IPS DF 4.7 (cell line): ENCODE data around the gene PLAAT4.
"Not testable (repeated sequence)": the region's sequence is repeated elsewhere in the genome, so short reads cannot be mapped to it uniquely, and the experiment has no call there.

Experiments used
- DNase-seq: peaks from one replicate; pipeline ENCODE4 v3.0.0-alpha.2; 2013; ENCODE audit warnings: low spot score; ENCODE audit errors: extremely low read depth

PLAAT4 gene

GRCh38 chr11:63510360-63511047 lies 26.1 kb upstream of the PLAAT4 start:
- no peak for DNase-seq

- DNase-seq = no peak
Observed at GRCh38 chr11:63511048-63511748, 25.4 kb upstream of the PLAAT4 start.

GRCh38 chr11:63512816-63513215 lies 23.8 kb upstream of the PLAAT4 start:
- no peak for DNase-seq

GRCh38 chr11:63516109-63516508 lies 20.5 kb upstream of the PLAAT4 start:
- no peak for DNase-seq

- no peak for DNase-seq
Observed at GRCh38 chr11:63517156-63517555, 19.5 kb upstream of the PLAAT4 start.

GRCh38 chr11:63518548-63518947 lies 18.1 kb upstream of the PLAAT4 start:
- no peak for DNase-seq

GRCh38 chr11:63520606-63521170 lies 15.9 kb upstream of the PLAAT4 start:
- DNase-seq = no peak

- DNase-seq = no peak
Observed at GRCh38 chr11:63521896-63522295, 14.7 kb upstream of the PLAAT4 start.

- no peak for DNase-seq
Observed at GRCh38 chr11:63523151-63523550, 13.5 kb upstream of the PLAAT4 start.

- DNase-seq = no peak
Observed at GRCh38 chr11:63527667-63528066, 8.9 kb upstream of the PLAAT4 start.

- not testable (repeated sequence) for DNase-seq
Observed at GRCh38 chr11:63528156-63528555, 8.5 kb upstream of the PLAAT4 start.

- DNase-seq = not testable (repeated sequence)
Observed at GRCh38 chr11:63528729-63529278, 7.8 kb upstream of the PLAAT4 start.

- not testable (repeated sequence) for DNase-seq
Observed at GRCh38 chr11:63529373-63529772, 7.2 kb upstream of the PLAAT4 start.

GRCh38 chr11:63530021-63530420 lies 6.6 kb upstream of the PLAAT4 start:
- DNase-seq = no peak

- DNase-seq = peak; percentile 78
Observed at GRCh38 chr11:63531074-63531792, 5.4 kb upstream of the PLAAT4 start.

- no peak for DNase-seq
Observed at GRCh38 chr11:63532117-63532516, 4.5 kb upstream of the PLAAT4 start.

GRCh38 chr11:63532799-63533475 lies 3.7 kb upstream of the PLAAT4 start:
- DNase-seq = no peak

- no peak for DNase-seq
Observed at GRCh38 chr11:63534076-63534475, 2.5 kb upstream of the PLAAT4 start.

- no peak for DNase-seq
Observed at GRCh38 chr11:63534895-63535461, 1.6 kb upstream of the PLAAT4 start.

GRCh38 chr11:63535734-63536133 lies 874 bp upstream of the PLAAT4 start:
- no peak for DNase-seq
